ENCODE results near the gene CCR1. TPM values are rescaled to one million over a fixed set of nuclear protein-coding genes. Genes with fewer than 3 reads are reported as not detected.
"Not testable (repeated sequence)": the region's sequence is repeated elsewhere in the genome, so short reads cannot be mapped to it uniquely, and the experiment has no call there.

CCR1 gene
- total RNA-seq, 1 experiment from 2014 or later, result not detected

GRCh38 chr3:46183330-46183729 lies 24.8 kb downstream of the CCR1 start:
- no peak for DNase-seq (ENCODE audit: low spot score)

- DNase-seq (ENCODE audit: low spot score), result no peak
Measured at GRCh38 chr3:46168583-46169345, 39.3 kb downstream of the CCR1 start.

GRCh38 chr3:46163556-46164041 lies 44.5 kb downstream of the CCR1 start:
- peak; percentile 43 for DNase-seq (ENCODE audit: low spot score)

GRCh38 chr3:46162975-46163555 lies 45.0 kb downstream of the CCR1 start:
- peak; percentile 51 for DNase-seq (ENCODE audit: low spot score)

- DNase-seq (ENCODE audit: low spot score), result not testable (repeated sequence)
Measured at GRCh38 chr3:46157685-46158084, 50.4 kb downstream of the CCR1 start.

- DNase-seq (ENCODE audit: low spot score), result no peak
Measured at GRCh38 chr3:46154311-46154710, 53.8 kb downstream of the CCR1 start.

Other genes starting within 250 kb of the CCR1 start
- 8.5 and 9.7 TPM in 2 replicates for gene FYCO1, start 212.5 kb downstream of the CCR1 start, total RNA-seq (2014; rRNA removed; shearing (Covaris generic))
- not detected in 2 replicates for gene XCR1, start 180.8 kb downstream of the CCR1 start, total RNA-seq (2014; rRNA removed; shearing (Covaris generic))
- not detected in 2 replicates for gene CCR3, start 34.1 kb upstream of the CCR1 start, total RNA-seq (2014; rRNA removed; shearing (Covaris generic))
- not detected in 2 replicates for gene CCR2, start 145.8 kb upstream of the CCR1 start, total RNA-seq (2014; rRNA removed; shearing (Covaris generic))
- not detected in 2 replicates for gene CCR5, start 162.6 kb upstream of the CCR1 start, total RNA-seq (2014; rRNA removed; shearing (Covaris generic))
- 7.4 and 9.7 TPM in 2 replicates for gene CCRL2, start 198.9 kb upstream of the CCR1 start, total RNA-seq (2014; rRNA removed; shearing (Covaris generic))

Data from HT-29 (cell line).